ENCODE data around the gene TMEM236. TPM values are rescaled to one million over a fixed set of nuclear protein-coding genes. Genes with fewer than 3 reads are reported as not detected.
"Not testable (repeated sequence)": the region's sequence is repeated elsewhere in the genome, so short reads cannot be mapped to it uniquely, and the experiment has no call there.

Gene TMEM236
- total RNA-seq, 4 donors from 2014 or later = 1.7 to 4.1 (median 3.0) TPM

- TF ChIP-seq CTCF (IDR thresholded peaks at IDR 0.05) = no peak
- ATAC-seq (ENCODE audit: low FRiP score) (no peak), DNase-seq (ENCODE audit: low spot score) (no peak)
Measured at GRCh38 chr10:17712717-17713471, 39.1 kb upstream of the TMEM236 start.

GRCh38 chr10:17713758-17714157 is 38.2 kb upstream of the TMEM236 start:
- no peak for DNase-seq (ENCODE audit: low spot score)
- no peak for TF ChIP-seq CTCF (IDR thresholded peaks at IDR 0.05)
- ATAC-seq (ENCODE audit: low FRiP score) = no peak

GRCh38 chr10:17716161-17716560 is 35.8 kb upstream of the TMEM236 start:
- no peak for TF ChIP-seq CTCF (IDR thresholded peaks at IDR 0.05)
- no peak for DNase-seq (ENCODE audit: low spot score)
- ATAC-seq (ENCODE audit: low FRiP score) = no peak

GRCh38 chr10:17722317-17723014 is 29.5 kb upstream of the TMEM236 start:
- DNase-seq (ENCODE audit: low spot score); ATAC-seq (ENCODE audit: low FRiP score): not testable (repeated sequence)

GRCh38 chr10:17725703-17726102 is 26.3 kb upstream of the TMEM236 start:
- DNase-seq (ENCODE audit: low spot score) (no peak), ATAC-seq (ENCODE audit: low FRiP score) (no peak)
- TF ChIP-seq CTCF (IDR thresholded peaks at IDR 0.05) = no peak

GRCh38 chr10:17729630-17730029 is 22.4 kb upstream of the TMEM236 start:
- no peak for TF ChIP-seq CTCF (IDR thresholded peaks at IDR 0.05)
- no peak for ATAC-seq (ENCODE audit: low FRiP score)
- DNase-seq (ENCODE audit: low spot score) = no peak

GRCh38 chr10:17730667-17731066 is 21.3 kb upstream of the TMEM236 start:
- no peak for ATAC-seq (ENCODE audit: low FRiP score)
- no peak for DNase-seq (ENCODE audit: low spot score)

More at GRCh38 chr10:17730667-17731066, 21.3 kb upstream of the TMEM236 start:
- TF ChIP-seq CTCF (IDR thresholded peaks at IDR 0.05) = no peak
